ENCODE data around the gene CLC.

DNA sequence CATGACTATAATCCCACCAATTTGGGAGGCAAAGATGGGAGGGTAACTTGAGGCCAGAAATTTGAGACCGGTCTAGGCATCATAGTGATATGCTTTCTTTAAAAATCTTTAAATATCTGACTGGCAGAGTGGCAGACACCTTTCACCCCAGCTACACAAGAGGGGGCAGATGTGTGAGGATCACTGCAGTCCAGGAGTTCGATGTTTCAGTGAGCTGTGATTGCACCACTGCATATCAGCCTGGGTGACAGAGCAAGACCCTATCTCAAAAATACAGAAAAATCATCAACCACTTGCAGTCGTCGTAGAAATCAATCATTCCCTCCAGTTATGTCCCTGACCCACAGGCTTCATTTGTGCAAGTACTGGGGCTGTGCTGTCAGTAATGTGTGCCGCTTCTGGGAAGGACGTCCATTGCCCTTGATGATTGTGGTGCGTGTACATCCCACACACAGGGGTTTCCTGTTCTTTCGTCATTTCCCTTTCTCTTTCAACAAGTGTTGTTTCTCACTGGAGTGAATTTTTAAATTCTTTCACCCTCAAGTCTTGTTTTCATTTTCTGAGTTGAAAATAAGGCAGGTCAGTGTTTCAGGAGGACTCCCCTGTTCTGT lies 32.1 kb downstream of the CLC start:
- TF ChIP-seq CTCF (IDR thresholded peaks at IDR 0.05) (no peak), POLR2A (IDR thresholded peaks at IDR 0.05) (no peak)
